Measurements from ENCODE around the gene RASSF3.
"Not testable (repeated sequence)": the region's sequence is repeated elsewhere in the genome, so short reads cannot be mapped to it uniquely, and the experiment has no call there.

GRCh38 chr12:64583395-64583770 is 26.9 kb upstream of the RASSF3 start:
- TF ChIP-seq CTCF, EP300, POLR2AphosphoS5, POLR2A (IDR thresholded peaks at IDR 0.05): not testable (repeated sequence)

All from sigmoid colon (tissue), 4 donors.